OCI-LY1 (cell line): ENCODE data around the gene COMMD4.

Source experiments
- CTCF ChIP-seq: fragments of 200-600 bp; sonication (generic), shearing (Covaris generic); IDR thresholded peaks from 2 replicates; pipeline ENCODE4 v1.5.1; 2017; ENCODE audit warnings: mild to moderate bottlenecking, antibody characterized with exemption, low read length, moderate library complexity, mixed read lengths
- EZH2 ChIP-seq: fragments of 200-600 bp; sonication (generic), shearing (Covaris generic); IDR thresholded peaks from 2 replicates; pipeline ENCODE4 v1.8.0; 2017; ENCODE audit warnings: borderline replicate concordance, mixed run types, mild to moderate bottlenecking, antibody characterized with exemption, low read length, moderate library complexity, mixed read lengths

GRCh38 chr15:75360856-75361255 lies 25.0 kb downstream of the COMMD4 start:
- TF ChIP-seq EZH2 (no peak), CTCF (no peak)
